ENCODE data around the gene LATS2.

The LATS2 gene

DNA sequence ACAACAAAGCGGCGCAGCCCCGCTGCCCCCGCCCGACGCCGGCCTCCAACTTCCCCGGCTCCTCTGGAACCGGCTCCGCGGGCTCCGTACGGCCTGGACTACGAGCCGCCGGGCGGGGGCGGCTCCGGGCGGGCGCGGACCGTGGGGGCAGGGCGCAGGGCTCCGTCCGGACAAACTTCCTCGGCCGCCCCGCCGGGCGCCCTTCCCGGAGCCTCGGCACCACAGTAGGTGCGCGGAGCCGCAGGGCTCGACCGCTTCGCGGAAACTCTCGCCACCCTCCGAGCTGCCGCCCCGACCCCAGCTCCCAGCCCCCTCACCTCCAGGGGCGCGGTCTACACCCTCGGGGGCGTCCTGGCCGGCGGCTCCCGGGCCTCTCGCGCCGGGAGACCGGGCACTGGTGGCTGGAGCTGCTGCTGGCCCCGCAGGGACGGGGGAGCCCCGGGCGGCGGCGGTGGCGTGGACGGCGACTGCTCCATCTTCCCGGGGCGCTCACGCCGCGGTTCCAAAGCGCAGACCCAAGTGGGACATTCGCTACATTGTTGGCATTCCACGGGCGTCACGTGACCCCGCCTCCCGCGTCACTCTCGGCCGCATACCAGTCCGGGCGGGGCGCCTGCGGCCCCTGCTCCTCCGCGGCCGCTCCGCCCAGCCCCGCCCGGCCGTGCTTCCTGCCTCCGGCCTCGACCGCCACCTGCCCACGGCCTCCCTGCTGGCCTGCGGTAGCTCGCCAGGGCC is at the start of gene LATS2:
LATS2 (minus strand) TSS at position 558 of the 735 bp plus-strand sequence. CDS start 15,560 bp downstream, outside the sequence.
- peak; percentile 65 for DNase-seq

DNA sequence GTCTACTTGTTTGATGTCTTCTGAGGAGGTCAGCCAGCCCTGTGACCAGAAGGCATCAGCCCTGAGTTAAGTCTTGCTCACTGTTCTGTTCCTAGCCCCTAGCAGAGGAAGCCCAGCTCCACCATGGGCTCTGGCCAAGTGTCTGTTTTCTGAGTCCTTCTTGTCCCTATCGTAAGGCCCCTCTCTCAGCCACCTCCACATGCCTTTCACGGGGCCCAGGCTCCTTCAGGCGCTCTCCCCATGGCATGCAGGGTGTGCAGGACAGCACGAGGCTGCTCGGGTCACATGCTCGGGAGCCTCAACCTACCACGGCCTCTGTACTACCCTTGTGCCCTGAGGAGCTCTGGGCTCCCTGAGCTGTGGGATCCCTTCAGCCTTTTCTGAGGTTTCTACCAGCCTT is 47.8 kb upstream of the LATS2 start:
- DNase-seq: no peak

DNA sequence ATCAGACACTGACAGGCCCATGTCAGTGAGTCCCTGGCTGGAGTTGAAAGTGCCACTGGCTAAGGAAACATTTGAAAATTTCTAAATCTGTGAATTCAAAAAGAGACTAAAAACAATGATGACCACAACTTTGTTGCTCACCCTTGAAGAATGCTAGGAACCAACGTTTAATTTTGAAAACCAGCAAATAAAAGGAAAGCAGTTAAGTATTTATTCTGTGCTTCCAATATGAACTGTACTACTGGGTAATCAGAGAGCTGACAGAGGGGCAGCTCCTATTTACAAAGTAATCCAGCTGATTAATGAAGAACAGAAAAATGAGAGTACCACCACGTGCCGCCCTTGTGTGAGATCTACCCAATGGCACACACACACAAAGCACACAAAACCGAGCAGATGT is 44.7 kb upstream of the LATS2 start:
- DNase-seq: no peak

DNA sequence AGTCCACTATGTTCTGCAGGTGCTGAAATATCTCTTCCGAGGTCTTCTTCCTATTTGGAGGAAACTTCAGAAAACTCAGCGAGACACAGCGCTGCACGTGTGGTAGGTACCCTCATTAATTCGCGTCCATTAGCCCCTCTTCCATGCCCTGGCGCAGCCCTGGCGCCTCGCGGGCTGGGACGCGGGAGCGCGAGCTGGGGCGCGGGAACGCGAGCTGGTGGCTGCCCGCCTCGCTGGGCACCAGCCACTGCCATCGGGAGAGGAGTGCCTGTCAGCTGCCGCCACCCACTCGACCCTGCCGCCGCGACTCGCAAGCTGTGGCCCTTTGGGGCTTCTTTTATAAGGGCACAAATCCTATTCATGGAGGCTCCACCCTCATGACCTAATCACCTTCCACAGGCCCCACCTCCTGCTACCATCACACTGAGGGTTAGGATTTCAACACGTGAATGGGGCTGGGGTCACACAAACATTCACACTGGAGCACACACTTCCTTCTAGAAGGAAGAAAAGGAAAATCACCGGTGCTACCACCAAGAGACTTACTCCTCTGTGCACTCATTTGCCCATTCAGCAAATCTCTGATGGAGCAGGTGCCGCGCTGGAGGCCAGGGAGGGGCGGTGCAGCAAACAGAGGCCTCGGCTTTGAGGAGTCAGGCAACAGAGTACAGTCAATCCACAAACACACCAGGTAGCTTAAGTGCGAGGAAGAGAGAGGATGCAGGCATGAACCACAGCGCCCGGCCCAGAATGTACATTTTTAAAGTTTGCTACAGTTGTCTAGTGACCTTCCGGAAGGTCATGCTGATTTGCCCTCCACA is 43.0 kb upstream of the LATS2 start:
- no peak for DNase-seq

DNA sequence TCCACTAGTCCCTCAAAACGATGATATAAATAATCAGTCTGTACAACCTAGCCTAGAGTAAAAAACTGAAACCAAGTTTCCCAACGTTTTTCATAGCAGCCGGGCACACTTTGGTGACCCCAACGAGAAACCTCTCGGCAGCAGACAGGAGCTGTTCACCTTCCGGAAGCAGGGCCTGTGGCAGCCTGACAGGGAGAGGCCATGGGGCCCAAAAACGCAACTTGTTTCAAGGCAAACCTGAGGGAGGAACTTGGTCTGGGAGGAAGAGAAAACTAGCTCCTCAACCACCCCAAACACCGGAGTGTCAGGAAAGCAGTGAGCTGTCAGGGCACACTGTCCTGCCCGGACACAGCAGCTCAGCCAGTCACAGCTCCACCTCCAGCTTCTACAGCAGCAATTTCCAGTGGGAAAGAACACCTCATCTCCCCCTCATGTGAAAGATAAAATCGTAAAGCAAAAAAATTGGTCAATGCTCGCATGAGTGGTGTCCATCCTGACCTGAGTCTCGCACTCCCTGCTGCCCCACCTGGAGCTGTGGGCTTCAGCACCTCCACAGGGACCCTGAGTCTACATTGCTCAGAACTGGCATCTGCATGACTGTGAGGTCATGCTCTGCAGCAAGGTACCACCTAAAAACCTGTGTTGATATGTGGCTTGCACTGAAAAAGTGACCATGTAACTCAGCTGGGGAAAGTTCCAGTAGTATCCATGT is 40.6 kb upstream of the LATS2 start:
- DNase-seq: no peak

DNA sequence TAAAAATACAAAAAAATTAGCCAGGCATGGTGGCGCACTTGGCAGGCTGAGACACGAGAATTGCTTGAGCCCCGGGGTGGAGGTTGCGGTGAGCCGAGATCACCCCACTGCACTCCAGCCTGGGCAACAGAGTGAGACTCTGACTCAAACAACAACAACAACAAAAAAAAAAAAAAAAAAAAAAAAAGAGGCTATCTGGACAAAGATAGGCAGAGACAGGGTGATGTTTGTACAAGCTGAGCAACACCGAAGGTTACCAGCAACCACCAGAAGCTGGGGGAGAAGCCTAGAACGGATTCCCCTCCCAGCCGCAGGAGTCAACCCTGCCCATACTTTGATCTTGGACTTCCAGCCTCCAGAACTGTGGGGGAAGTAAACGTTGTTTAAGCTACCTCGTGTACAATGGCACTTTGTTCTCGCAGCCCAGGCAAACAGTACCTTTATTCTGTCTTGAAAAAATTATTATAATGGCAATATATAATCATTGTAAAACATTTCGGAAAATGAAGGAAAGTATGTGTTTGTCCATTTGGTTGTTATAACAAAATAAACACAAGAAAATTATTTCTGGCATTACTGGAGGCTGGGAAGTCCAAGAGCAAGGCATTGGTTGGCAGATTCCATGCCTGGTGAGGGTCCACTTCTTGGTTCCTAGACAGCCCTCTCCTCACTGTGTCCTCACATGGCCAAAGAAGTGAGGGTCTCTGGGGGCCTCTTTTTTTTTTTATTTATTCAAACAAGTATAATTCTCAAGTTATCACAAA is 39.8 kb upstream of the LATS2 start:
- no peak for DNase-seq

DNA sequence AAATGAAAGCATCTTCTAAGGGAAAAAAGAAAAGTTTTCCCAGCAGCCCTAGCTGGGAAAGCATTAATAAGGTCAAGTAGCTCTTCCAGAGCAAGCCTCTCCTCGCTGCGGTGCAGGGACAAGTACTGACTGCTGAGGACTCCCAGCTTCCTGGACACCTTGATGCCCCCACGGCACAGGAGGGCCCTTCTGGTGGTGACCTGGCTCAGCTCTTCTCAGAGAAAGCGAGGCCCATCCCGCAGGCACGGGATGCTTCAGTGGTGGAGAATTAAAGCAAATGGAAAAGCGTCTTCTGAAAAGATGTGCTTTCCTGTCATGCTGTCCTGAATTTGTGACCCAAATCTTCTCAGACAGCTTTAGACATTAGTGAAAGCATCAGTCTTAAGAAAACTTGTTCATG is 38.8 kb upstream of the LATS2 start:
- DNase-seq: no peak

DNA sequence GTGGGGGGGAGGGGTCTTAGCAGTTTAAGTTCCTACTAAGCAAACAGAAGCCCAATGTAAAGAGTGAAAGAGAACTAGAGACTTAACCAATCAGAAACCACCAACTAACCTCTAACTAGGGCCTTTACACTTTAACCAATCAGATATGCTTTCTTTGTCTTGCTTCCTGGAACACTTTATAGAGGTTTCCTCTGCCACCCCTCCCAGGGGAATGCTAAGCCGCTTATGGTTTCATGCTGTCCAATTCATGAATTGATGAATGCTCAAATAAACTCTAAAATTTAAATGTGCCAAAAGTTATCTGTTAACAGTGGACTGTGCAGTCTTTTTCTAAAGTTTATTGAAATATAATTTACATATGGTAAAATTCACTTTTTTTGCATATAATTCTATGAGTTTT is 33.9 kb upstream of the LATS2 start:
- no peak for DNase-seq

DNA sequence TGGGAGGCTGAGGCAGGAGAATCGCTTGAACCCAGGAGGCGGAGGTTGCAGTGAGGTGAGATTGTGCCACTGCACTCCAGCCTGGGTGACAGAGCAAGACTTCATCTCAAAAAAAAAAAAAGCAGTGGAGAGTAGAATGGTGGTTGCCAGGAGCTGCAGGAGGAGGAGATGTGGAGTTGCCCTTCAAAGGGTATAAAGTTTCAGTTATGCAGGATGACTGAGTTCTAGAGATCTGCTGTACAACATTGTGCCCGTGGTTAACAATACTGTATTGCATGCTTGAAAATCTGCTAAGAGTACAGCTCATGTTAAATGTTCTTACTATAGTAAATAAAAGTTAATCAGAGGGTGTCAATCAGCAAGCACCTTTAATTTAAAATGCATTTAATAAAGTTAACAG is 28.4 kb upstream of the LATS2 start:
- no peak for DNase-seq

DNA sequence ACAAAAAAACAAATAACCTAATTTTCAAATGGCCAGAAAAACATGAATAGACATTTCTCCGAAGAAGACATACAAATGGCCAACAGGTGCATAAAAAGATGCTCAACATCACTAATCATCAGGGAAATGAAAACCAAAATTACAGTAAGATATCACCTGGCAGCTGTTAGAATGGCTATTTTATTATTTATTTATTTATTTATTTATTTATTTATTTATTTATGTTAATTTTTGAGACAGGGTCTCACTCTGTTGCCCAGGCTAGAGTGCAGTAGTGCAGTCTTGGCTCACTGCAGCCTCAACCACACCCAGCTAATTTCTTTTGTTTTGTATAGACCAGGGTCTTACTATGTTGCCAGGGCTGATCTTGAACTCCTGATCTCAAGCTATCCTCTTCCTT is 27.1 kb upstream of the LATS2 start:
- no peak for DNase-seq

DNA sequence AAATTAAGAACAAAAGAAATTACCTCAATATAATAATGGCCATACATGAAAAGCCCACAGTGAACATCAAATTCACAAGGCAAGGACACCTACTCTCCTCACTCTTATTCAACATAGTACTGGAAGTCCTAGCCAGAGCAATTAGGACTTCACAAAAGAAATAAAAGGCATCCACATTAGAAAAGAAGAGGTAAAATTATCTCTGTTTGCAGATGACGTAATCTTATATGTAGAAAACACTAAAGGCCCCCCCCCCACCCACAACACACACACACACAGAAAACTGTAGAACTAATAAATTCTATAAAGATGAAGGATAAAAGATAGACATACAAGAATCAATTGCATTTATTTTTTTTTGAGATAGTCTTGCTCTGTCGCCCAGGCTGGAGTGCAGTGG is 25.5 kb upstream of the LATS2 start:
- DNase-seq: no peak

DNA sequence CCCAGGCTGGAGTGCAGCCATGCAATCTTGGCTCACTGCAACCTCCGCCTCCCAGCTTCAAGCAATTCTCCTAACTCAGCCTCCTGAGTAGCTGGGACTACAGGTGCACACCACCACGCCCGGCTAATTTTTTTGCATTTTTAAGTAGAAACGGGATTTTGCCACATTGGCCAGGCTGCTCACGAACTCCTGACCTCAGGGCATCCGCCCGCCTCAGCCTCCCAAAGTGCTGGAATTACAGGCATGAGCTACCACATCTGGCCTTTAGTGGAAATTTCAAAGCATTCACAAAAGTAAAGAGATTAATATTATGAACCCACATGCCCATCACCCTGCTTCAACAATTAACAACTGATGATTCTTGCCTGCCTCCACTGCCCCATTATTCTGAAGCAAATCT is 20.5 kb upstream of the LATS2 start:
- no peak for DNase-seq

DNA sequence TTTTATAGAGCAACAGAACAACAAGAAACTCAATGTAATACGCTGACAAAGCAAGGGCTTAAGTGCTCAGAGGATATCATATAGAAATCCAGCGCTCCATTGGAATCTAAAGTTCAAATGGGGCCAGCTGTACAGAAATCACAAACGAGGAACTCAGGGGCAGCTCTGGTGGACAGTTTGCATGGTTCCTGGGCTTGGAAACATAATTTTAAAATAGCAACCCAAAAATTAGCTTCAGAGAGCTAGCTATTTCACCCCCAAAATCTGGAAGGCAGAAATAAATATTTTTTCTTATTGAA is 19.2 kb upstream of the LATS2 start:
- no peak for DNase-seq

DNA sequence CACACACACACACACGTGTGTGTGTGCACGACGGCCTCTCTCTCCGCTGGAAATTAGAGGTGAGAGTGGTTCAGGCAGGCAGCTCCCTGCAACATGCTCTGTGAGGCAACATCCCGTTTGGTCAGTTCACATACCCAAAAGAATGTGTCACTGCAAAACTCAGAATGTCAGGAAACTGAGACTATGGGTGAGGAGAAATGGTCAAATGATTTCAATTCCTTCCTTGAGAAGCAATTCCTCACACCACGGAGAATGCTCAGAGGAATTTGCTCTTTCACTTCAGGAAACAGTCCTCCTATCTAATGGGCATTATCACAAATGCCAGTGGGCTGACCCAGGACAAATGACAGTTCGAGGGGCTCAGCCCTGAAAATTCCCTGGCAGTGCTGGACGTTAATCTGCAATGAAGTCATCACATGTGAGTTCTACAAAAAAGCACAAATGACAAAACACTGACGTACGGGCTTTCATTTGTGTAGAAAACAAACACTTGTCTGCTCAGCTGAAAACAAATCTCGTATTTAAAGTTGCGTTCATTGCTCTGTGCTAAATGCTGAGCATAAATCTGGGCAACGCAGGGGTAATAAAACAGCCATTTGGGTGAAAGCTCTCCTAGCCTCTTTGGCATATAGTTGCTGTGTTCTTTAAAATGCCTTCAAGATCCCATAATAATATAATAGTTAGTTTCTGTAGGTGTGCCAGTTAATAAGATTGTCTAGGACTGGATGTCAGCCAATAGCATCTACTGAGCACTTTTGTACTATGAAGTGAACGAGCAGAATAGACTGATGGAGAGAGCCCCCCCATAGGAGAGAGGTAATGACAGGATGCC is 18.6 kb upstream of the LATS2 start:
- DNase-seq: no peak

DNA sequence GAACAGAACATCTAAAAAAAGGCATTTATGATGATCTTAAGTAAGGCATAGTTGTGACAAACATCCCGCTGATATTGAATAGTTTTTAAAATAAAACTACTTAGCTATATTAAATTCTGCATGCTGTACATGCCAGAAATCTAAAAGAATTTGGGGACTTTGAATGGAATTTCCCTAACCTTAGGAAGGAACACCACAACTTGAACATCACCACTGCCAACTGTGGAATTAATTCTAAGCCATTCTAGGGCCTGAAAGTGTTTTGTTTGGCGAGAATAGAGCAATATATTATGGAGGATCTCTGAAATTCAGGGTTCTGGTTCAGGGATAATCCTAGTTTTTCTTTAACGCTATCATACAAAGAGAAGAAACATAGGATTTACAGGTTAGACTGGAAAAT is 17.8 kb upstream of the LATS2 start:
- no peak for DNase-seq

DNA sequence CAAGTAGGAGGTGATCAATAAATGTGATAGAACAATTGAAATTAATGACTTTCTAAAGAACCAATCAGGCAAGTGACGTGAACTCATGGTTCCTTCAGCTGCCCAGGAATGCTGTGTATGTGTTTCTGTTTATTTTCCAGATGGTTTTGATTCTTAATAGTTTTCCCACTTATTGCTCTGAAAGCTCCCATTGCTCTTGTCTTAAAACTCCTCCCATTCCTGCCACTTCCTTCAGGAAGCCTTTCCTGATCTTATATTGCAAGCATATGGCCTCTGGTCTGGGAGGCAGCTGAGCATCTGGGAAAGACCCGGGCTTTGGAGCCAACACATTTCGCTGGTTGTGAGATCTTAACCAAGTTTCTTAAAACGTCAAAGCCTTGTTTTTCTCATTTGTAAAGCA is 17.1 kb upstream of the LATS2 start:
- DNase-seq: no peak

DNA sequence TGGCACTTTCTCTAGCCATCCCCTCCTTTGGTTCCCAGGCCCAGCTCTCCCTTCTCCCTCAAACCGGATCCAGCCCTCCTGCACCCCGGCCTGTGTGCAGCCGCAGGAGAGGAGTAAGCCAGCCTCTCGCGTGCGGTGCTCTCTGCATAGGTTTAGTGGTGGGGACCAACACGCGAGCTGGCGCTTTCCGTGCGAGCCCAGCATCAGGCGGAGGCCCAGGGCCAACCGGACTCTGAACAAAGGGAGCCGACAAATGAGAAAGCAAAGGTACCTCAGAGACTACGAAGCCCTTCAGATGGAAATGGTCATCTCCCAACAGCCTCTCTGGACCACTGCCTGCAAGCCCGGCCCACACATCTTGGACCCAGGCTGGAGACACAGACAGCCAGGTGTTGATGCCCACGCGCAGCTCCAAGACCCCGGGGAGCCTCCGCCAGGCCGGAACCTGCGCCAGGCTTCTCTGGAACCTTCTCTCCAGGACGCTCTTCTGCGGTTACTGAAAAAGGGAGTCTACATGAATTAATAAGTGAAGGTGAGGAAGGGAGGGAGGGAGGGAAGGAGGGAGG is 16.5 kb upstream of the LATS2 start:
- DNase-seq: no peak

DNA sequence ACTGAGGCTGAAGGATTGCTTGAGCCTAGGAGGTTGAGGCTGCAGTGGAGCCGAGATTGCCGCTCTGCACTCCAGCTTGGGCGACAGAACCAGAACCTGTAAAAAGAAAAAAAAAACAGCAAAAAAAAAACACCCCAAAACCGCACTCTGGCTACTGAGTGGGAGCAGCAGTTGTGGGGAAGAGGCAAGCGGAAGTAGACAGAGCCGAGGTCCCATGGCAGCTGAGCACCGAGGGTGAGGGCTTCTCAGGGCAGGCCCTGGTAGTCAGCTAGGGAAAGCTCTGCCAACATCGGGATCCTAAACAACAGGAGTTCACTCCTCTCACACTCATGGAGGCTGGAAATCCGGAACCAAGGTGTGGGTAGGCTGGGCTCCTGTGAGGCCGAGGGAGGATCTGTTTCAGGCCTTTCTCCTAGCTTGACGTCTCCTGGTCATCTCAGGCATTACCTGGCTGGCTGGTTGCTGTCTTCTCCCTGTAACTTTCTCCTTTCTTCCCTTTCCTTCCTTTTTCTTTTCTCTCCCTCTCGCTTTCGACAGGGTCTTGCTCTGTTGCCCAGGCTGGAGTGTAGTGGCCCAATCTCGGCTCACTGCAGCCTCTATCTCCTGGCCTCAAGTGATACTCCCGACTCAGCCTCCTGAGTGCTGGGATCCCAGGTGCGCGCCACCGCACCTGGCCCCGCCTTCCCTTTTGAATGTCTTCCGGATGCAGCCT is 15.8 kb upstream of the LATS2 start:
- no peak for DNase-seq

DNA sequence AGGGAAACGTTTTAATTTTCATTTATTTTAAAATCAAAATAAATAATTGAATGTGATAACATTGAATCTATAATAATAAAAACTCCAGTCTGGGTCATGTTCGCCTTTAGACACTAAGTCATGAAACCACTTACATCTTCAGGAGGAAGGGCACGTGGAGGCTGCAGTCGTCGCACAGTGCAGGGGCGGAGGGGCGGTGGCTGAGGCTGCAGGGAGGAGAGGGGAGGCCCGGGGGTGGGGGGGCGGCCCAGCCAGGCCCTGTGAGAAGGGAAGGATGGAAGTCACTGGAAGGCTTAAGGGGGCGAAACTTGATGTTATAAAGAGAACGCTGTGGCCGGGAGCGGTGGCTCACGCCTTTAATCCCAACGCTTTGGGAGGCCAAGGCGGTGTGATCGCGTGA is 14.9 kb upstream of the LATS2 start:
- DNase-seq: no peak

DNA sequence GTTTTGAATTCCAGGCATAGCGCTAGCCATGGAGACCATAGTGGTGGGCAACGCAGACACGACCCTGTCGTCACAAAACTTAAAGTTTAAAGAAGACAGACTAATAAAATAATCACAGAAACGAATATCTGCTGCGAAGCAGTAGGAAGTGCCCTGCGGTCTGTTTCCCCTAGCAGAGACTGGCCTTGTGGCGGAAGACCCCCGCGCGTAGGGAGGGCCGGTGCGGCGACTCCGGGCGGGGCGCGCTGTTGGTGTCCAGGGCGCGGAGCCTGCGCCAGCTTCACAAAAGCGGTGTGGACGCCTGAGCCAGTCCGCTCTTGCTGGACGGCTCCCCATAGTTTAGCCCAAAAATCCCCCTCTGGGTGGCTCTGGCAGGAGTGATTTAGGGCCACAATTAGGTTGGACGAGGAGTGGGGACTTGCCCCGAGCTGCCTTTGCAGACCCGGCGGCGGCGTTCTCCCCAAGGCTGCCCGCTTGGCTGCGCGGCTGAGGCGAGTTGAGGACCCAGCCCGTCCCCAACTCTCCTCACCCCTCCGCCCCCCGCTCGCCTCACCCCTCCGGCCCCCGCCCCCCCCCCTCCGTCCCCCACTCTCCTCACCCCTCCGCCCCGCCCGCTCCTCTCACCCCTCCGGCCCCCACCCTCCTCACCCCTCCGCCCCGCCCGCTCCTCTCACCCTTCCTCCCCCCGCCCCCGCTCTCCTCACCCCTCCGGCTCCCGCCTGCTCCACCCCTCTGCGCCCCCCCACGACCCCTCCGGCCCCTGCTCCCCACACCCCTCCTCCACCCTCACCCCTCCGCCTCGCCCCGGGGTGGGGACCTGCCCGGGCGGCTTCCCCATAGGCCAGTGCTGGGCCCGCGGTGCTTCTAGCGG is 14.2 kb upstream of the LATS2 start:
- DNase-seq: no peak
